ENCODE results near the gene LONP2.
"Not testable (repeated sequence)": the region's sequence is repeated elsewhere in the genome, so short reads cannot be mapped to it uniquely, and the experiment has no call there.

Gene LONP2

DNA sequence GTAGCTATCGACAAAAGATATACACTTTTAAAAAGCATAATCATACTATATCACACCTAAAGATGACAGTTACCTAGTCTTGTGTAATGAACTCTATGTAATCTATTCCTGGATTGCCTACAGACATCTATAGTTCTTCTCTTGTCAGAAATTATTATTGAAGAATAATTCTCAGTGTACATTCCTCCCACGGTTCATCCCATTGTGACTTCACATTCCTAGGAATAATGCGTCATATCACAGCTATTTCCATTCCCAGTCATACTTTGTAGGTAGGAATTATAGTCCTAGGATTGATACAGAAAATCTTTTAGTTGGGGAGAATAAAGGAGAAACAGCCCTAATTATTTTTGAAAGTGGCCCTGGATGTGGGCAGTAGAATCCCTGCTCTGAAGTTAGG is 47.2 kb downstream of the LONP2 start:
- Mint-ChIP-seq H3K9me3 (peaks cover 13% of the 10 kb centered on the region), H3K4me1 (ENCODE audit: low read depth) (peaks cover 4% of the 10 kb centered on the region), H3K4me3 (no peak overlapping the region), H3K27me3 (ENCODE audit: low read depth) (no peaks in the 10 kb centered on the region), H3K36me3 (ENCODE audit: low read depth) (peaks cover 52% of the 10 kb centered on the region), H3K27ac (no peak overlapping the region)
- no peak for DNase-seq (ENCODE audit: low spot score)

DNA sequence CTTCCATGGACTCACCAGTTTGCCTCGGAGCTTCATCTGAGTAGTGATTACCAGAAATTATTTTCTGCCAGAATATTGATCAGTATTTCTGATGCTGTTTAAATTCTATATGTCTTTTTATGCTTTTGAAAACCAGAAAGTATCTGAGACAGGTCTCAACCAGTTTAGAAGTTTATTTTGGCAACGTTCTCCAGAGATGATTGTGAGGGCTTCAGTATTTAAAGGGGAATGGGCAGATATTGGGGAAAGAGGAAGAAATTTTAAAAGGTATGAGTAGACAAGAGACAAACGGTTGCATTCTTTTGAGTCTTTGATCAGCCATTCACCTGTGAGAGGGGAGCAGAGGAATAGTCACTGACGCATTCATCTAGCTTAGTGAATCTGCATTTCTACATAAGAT is 47.7 kb downstream of the LONP2 start:
- Mint-ChIP-seq H3K9me3 (peaks cover 12% of the 10 kb centered on the region), H3K27ac (no peak overlapping the region)
- DNase-seq (ENCODE audit: low spot score) = no peak

DNA sequence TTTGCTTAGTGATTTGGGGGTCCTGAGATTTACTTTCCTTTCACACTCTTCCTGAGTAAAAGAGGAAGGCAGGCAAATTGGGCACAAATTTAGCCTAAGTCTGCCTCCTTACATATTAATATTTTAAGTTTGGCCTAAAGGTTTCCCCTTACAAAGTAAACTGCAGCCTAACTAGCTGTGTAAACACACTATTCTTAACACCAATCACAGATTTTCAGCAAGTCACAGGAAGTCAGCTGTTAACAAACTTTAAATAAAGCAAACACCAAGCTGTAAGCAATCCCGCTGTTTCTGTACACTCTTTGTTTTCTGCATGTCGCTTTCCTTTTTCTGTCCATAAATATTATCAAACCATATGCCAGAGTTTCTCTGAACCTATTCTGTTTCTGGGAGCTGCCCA is 48.4 kb downstream of the LONP2 start:
- peaks cover 4% of the 10 kb centered on the region for H3K4me1 Mint-ChIP-seq (ENCODE audit: low read depth)
- H3K4me3 Mint-ChIP-seq = no peak overlapping the region
- H3K27ac Mint-ChIP-seq = peak overlapping the region; percentile 8
- peaks cover 5% of the 10 kb centered on the region for H3K9me3 Mint-ChIP-seq
- no peak for DNase-seq (ENCODE audit: low spot score)
- H3K36me3 Mint-ChIP-seq (ENCODE audit: low read depth) = peaks cover 42% of the 10 kb centered on the region
- H3K27me3 Mint-ChIP-seq (ENCODE audit: low read depth) = no peaks in the 10 kb centered on the region

More for the DNA sequence above, 47.7 kb downstream of the LONP2 start:
- Mint-ChIP-seq H3K36me3 (ENCODE audit: low read depth) (peaks cover 49% of the 10 kb centered on the region), H3K4me1 (ENCODE audit: low read depth) (peaks cover 4% of the 10 kb centered on the region), H3K4me3 (no peak overlapping the region), H3K27me3 (ENCODE audit: low read depth) (no peaks in the 10 kb centered on the region)

DNA sequence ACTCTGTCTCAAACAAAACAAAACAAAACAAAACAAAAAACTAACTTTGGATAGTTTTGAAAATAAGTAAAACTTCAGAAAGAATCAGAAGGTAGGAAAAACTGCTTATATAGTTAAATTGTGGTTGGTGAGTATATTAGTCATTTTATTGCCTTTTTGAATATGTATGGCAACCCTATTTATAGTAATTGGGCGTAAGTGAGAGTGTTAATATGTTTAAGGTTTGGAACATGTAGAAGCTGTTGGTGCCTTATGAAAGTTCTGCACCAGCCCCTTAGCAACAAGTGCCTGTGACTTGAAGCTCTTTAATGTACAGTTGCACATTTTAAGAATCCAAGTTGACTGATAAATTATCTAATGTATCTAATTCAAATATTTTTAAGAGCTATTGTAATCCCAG is 50.6 kb downstream of the LONP2 start:
- no peak for DNase-seq (ENCODE audit: low spot score)
- H3K36me3 Mint-ChIP-seq (ENCODE audit: low read depth) = peaks cover 38% of the 10 kb centered on the region
- no peaks in the 10 kb centered on the region for H3K27me3 Mint-ChIP-seq (ENCODE audit: low read depth)
- peaks cover 4% of the 10 kb centered on the region for H3K4me1 Mint-ChIP-seq (ENCODE audit: low read depth)
- H3K27ac Mint-ChIP-seq = no peak overlapping the region
- H3K9me3 Mint-ChIP-seq = no peaks in the 10 kb centered on the region
- no peak overlapping the region for H3K4me3 Mint-ChIP-seq

DNA sequence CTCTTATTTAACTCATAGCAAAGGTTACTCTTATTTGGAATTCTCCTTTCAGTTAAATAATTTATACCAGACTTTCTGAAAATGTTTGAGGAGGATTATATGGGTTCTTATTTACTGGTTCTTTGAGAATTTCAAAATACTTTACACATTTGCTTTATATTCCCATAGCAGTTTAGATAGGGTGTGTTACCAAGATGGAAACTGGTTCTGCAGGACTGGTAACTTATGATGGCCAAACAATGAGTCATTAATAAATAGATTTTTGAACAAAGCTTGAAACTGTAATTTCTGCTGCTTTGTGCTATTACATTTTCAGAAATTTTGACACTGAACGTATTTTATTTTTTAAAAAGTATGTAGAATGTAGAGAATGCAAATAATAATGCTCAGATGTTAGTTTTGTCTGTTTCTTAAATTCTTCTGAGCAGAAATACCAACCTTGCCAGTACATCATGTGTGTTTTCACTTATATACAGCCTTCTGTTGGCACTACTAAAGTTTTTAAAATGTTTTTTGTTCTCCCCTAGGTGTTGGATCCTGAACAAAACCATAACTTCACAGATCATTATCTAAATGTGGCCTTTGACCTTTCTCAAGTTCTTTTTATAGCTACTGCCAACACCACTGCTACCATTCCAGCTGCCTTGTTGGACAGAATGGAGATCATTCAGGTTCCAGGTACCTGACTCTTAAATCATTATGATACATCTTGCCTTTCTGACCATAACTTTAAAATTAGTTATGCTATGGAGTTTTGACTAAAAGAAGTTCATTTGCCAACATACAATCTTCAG is 51.6 kb downstream of the LONP2 start:
- Mint-ChIP-seq H3K4me1 (ENCODE audit: low read depth) (peaks cover 3% of the 10 kb centered on the region), H3K36me3 (ENCODE audit: low read depth) (peaks cover 41% of the 10 kb centered on the region)
- no peak for DNase-seq (ENCODE audit: low spot score)

DNA sequence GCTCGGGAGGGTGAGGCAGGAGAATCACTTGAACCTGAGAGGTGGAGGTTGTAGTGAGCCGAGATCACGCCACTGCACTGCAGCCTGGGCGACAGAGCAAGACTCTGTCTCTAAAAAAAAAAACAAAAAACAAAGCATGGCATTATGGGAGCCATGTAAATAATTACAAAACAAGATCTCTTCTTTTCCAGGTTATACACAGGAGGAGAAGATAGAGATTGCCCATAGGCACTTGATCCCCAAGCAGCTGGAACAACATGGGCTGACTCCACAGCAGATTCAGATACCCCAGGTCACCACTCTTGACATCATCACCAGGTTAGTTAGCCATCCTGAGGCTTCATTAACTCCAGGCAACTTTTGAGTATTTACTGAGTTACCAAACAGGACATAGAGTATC is 55.4 kb downstream of the LONP2 start:
- Mint-ChIP-seq H3K36me3 (ENCODE audit: low read depth) (peaks cover 43% of the 10 kb centered on the region), H3K4me1 (ENCODE audit: low read depth) (no peaks in the 10 kb centered on the region), H3K27me3 (ENCODE audit: low read depth) (no peaks in the 10 kb centered on the region), H3K27ac (no peak overlapping the region), H3K9me3 (no peaks in the 10 kb centered on the region), H3K4me3 (no peak overlapping the region)
- no peak for DNase-seq (ENCODE audit: low spot score)

More for the DNA sequence above, 51.6 kb downstream of the LONP2 start:
- H3K27ac Mint-ChIP-seq = no peak overlapping the region
- no peak overlapping the region for H3K4me3 Mint-ChIP-seq
- H3K9me3 Mint-ChIP-seq = no peaks in the 10 kb centered on the region
- H3K27me3 Mint-ChIP-seq (ENCODE audit: low read depth) = no peaks in the 10 kb centered on the region

DNA sequence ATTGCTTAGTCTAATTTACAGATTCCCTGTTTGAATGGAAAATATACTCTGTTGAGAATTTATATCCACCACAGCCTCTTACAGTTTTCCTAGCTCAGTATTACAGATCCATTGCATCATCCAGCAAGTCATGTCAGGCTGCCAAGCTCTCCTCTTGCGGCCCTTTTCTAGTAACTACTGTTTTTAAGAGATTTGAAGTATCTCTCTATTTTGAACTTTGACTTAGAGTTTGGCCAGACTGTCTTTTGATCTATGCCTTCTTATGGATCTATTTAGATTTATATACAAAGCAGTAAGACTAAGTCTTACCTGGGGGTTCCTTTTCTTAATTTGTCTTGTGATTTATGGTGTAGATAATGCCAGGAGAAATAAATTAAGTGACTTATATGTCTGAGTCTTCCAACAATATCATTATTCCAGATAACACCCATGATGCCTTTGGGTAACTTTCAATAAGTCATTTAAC is 56.3 kb downstream of the LONP2 start:
- H3K4me3 Mint-ChIP-seq = no peak overlapping the region
- no peak overlapping the region for H3K27ac Mint-ChIP-seq
- H3K9me3 Mint-ChIP-seq = no peaks in the 10 kb centered on the region
- no peak for DNase-seq (ENCODE audit: low spot score)
- no peaks in the 10 kb centered on the region for H3K27me3 Mint-ChIP-seq (ENCODE audit: low read depth)
- H3K4me1 Mint-ChIP-seq (ENCODE audit: low read depth) = no peaks in the 10 kb centered on the region
- peaks cover 47% of the 10 kb centered on the region for H3K36me3 Mint-ChIP-seq (ENCODE audit: low read depth)

DNA sequence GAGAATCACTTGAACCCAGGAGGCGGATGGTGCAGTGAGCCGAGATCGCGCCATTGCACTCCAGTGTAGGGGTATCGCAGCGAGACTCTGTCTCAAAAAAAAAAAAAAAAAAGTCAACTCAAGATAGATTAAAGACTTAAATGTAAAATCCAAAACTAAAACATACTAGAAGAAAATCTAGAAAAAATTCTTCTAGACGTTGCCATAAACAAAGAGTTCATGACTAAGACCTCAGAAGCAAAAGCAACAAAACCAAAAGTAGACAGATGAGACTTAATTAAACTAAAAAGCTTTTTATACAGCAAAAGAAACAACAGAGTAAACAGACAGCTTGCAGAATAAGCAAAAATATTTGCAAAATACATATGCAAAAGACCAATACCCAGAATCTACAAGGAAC is 64.4 kb downstream of the LONP2 start:
- no peaks in the 10 kb centered on the region for H3K4me1 Mint-ChIP-seq (ENCODE audit: low read depth)
- no peaks in the 10 kb centered on the region for H3K27me3 Mint-ChIP-seq (ENCODE audit: low read depth)
- H3K36me3 Mint-ChIP-seq (ENCODE audit: low read depth) = peaks cover 79% of the 10 kb centered on the region
- no peak overlapping the region for H3K27ac Mint-ChIP-seq
- no peak for DNase-seq (ENCODE audit: low spot score)
- peaks cover 54% of the 10 kb centered on the region for H3K9me3 Mint-ChIP-seq
- H3K4me3 Mint-ChIP-seq = no peak overlapping the region

DNA sequence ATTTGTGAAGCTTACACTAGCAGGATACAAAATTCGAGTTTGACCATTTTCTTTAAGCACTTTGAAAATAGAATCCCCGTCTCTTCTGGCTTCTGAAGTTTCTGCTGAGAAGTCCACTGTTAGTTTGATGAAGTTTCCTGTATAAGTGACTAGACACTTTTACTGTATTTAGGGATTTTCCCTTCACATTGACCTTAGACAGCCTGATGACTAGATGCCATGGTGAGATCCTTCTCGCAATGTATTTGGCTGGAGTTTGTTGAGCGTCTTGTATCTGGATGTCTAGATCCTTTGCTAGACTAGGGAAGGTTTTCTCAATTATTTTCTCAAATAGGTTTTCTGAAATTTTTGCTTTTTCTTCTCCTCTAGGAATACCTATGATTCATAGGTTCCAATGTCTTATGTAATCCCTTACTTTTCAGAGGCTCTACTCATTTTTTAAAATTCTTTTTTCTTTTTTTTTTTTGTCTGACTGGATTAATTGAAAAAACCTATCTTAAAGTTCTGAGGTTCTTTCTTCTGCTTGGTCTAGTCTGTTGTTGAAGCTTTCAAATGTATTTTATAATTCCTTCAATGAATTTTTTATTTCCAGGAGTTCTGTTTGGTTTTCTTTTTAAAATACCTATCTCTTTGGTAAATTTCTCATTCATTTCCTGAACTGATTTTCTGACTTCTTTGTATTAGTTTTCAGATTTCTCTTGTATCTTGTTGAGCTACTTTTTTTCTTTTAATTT is 67.0 kb downstream of the LONP2 start:
- no peak overlapping the region for H3K4me3 Mint-ChIP-seq
- no peak overlapping the region for H3K27ac Mint-ChIP-seq
- no peaks in the 10 kb centered on the region for H3K27me3 Mint-ChIP-seq (ENCODE audit: low read depth)
- H3K36me3 Mint-ChIP-seq (ENCODE audit: low read depth) = peaks cover 87% of the 10 kb centered on the region
- H3K9me3 Mint-ChIP-seq = peaks cover 60% of the 10 kb centered on the region
- no peaks in the 10 kb centered on the region for H3K4me1 Mint-ChIP-seq (ENCODE audit: low read depth)
- no peak for DNase-seq (ENCODE audit: low spot score)

DNA sequence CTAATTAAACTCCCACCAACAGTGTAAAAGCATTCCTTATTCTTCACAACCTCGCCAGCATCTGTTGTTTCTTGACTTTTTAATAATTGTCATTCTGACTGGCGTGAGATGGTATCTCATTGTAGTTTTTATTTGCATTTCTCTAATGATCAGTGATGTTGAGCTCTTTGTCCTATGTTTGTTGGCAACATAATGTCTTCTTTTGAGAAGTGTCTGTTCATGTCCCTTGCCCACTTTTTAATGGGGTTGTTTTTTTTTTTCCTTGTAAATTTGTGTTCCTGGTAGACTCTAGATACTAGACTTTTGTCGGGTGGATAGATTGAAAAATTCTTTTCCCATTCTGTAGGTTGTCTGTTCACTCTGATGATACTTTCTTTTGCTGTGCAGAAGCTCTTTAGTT is 69.8 kb downstream of the LONP2 start:
- H3K27ac Mint-ChIP-seq; DNase-seq (ENCODE audit: low spot score); H3K4me3 Mint-ChIP-seq; H3K27me3 Mint-ChIP-seq (ENCODE audit: low read depth): not testable (repeated sequence)
- H3K4me1 Mint-ChIP-seq (ENCODE audit: low read depth) = peaks cover 22% of the 10 kb centered on the region
- peaks cover 74% of the 10 kb centered on the region for H3K36me3 Mint-ChIP-seq (ENCODE audit: low read depth)
- H3K9me3 Mint-ChIP-seq = peaks cover 45% of the 10 kb centered on the region

DNA sequence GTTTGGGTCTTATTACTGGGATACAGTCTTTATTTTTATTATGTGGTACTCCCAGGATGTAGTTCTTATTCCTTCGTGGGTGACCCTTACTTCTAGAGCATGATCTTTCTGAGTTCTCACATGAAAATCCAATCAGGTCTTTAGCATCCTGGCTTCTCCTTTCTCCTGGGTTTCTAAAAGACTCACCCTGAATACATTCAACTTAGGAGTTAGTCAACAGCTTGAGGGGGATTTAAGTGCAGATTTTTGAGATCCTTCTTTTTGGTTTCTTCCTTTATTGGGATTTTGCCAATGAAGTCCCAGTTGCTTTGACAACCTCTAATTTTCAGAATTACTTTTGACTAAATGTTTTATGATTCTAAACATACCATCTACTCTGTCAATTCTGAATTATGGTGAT is 72.9 kb downstream of the LONP2 start:
- H3K4me1 Mint-ChIP-seq (ENCODE audit: low read depth) = peaks cover 30% of the 10 kb centered on the region
- no peaks in the 10 kb centered on the region for H3K27me3 Mint-ChIP-seq (ENCODE audit: low read depth)
- H3K36me3 Mint-ChIP-seq (ENCODE audit: low read depth) = peaks cover 49% of the 10 kb centered on the region
- DNase-seq (ENCODE audit: low spot score) = no peak
- no peak overlapping the region for H3K27ac Mint-ChIP-seq
- H3K4me3 Mint-ChIP-seq = no peak overlapping the region
- peaks cover 21% of the 10 kb centered on the region for H3K9me3 Mint-ChIP-seq

DNA sequence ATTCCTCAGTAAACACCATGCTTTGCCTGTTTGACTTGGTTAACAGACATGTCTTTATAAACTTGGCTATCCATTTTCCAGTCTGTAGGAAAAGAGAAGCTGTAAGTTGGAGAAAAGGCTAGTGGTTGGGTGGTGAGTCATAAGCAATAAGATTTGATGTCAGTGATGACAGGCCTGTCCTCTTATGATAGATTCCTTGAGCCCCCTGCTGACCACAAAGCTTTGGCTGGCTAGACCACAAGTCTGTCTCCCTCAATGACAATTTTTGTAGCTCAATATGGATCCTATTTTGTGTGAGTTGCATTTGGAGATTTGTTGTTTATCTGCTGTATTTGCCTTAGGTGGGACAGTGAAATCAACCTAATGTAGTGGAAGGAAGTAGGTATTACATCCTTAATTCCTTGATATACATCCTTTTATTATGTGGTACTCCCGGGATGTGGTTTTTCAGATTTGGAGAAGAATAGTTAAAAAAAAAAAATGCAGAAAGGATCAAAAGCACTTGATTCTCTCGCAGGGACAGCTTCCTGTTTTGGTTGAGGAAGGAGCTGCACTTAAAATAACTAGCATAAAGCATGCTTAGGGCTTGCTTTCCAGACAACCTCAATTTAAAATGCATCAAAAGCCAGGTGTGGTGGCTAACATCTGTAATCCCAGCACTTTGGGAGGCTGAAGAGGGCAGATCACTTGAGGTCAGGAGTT is 73.7 kb downstream of the LONP2 start:
- peak; percentile 17 for DNase-seq (ENCODE audit: low spot score)
- no peaks in the 10 kb centered on the region for H3K27me3 Mint-ChIP-seq (ENCODE audit: low read depth)
- peaks cover 14% of the 10 kb centered on the region for H3K9me3 Mint-ChIP-seq
- peaks cover 44% of the 10 kb centered on the region for H3K36me3 Mint-ChIP-seq (ENCODE audit: low read depth)
- H3K4me1 Mint-ChIP-seq (ENCODE audit: low read depth) = peaks cover 30% of the 10 kb centered on the region
- peak overlapping the region; percentile 34 for H3K4me3 Mint-ChIP-seq
- H3K27ac Mint-ChIP-seq = peak overlapping the region; percentile 12

DNA sequence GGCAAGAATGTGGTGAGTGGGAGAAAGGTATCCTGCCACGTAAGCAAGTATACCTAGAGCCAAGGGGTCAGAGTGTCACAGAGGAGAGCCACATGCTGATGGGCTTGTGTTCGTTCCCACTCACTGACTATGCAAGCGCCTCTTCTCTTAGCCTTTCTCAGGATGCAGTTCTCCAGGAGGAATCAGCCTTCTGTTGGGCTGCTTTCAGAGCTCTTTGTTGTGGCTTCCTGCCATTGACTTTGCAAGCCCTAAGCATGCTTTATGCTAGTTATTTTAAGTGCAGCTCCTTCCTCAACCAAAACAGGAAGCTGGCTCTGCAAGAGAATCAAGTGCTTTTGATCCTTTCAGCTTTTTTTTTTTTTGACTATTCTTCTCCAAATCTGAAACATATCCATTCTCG is 74.5 kb downstream of the LONP2 start:
- DNase-seq (ENCODE audit: low spot score) = peak; percentile 7
- Mint-ChIP-seq H3K36me3 (ENCODE audit: low read depth) (peaks cover 37% of the 10 kb centered on the region), H3K27ac (peak overlapping the region; percentile 77), H3K27me3 (ENCODE audit: low read depth) (no peaks in the 10 kb centered on the region), H3K9me3 (peaks cover 5% of the 10 kb centered on the region), H3K4me1 (ENCODE audit: low read depth) (peaks cover 31% of the 10 kb centered on the region), H3K4me3 (peak overlapping the region; percentile 59)
